Caco-2 (cell line): ENCODE data around the gene HBP1. TPM values are rescaled to one million over a fixed set of nuclear protein-coding genes. Genes with fewer than 3 reads are reported as not detected.

Experiments
- BruUV-seq: library from RNA; stranded (reverse); fragments of 400-500 nt; replicated peaks from 2 replicates; lab custom pipeline; 2021; lab: Mats Ljungman, UMichigan
- CTCF ChIA-PET: fragments of 300-600 bp; sonication (Branson Sonifier 250); formaldehyde crosslinking; loops from one replicate; lab custom pipeline; 2022; ENCODE audit warnings: antibody characterized with exemption; lab: Charles Lee
- POLR2A ChIA-PET: fragments of 300-600 bp; sonication (Branson Sonifier 250); formaldehyde crosslinking; loops from one replicate; lab custom pipeline; 2022; ENCODE audit warnings: antibody characterized with exemption; lab: Charles Lee
- DNase-seq, 2 experiments: peaks; one replicate each; pipeline versions ENCODE4 v3.0.0 to v3.0.0-alpha.2; 2020 to 2022
- H3K27me3 ChIP-seq: replicated peaks from 2 replicates; pipeline ENCODE4 v1.6.0; 2011; ENCODE audit warnings: low read length; ENCODE audit not compliant: control insufficient read depth, insufficient read depth
- H3K36me3 ChIP-seq: 2 replicates; pipeline ENCODE4 v1.5.1; 2011; ENCODE audit warnings: low read length; ENCODE audit not compliant: control insufficient read depth, insufficient read depth
- H3K4me1 ChIP-seq: fragments of 250-450 bp; sonication (Bioruptor Pico); 2 replicates; pipeline ENCODE4 v1.5.1; 2020; ENCODE audit warnings: mild to moderate bottlenecking
- H3K4me3 ChIP-seq: 2 replicates; pipeline ENCODE4 v1.5.1; 2011; ENCODE audit warnings: low read depth, mild to moderate bottlenecking, control low read depth, low read length
- H3K9me3 ChIP-seq: fragments of 250-450 bp; sonication (Bioruptor Pico); 2 replicates; pipeline ENCODE4 v1.5.1; 2020; ENCODE audit warnings: mild to moderate bottlenecking, moderate library complexity
- H3K27ac Mint-ChIP-seq: one replicate; pipeline ENCODE4 v1.8.0; 2022; ENCODE audit warnings: mixed read lengths; ENCODE audit not compliant: unreplicated experiment
- H3K27me3 Mint-ChIP-seq: one replicate; pipeline ENCODE4 v1.8.0; 2022; ENCODE audit warnings: mixed read lengths; ENCODE audit not compliant: insufficient read depth, unreplicated experiment
- H3K36me3 Mint-ChIP-seq: one replicate; pipeline ENCODE4 v1.8.0; 2022; ENCODE audit warnings: mild to moderate bottlenecking, mixed read lengths; ENCODE audit not compliant: insufficient read depth, unreplicated experiment
- H3K4me1 Mint-ChIP-seq: one replicate; pipeline ENCODE4 v1.8.0; 2022; ENCODE audit warnings: low read depth, mixed read lengths; ENCODE audit not compliant: unreplicated experiment
- H3K4me3 Mint-ChIP-seq: one replicate; pipeline ENCODE4 v1.8.0; 2022; ENCODE audit warnings: mild to moderate bottlenecking, moderate library complexity, mixed read lengths; ENCODE audit not compliant: unreplicated experiment
- H3K9me3 Mint-ChIP-seq: one replicate; pipeline ENCODE4 v1.8.0; 2022; ENCODE audit warnings: mixed read lengths; ENCODE audit not compliant: unreplicated experiment
- intact Hi-C: fragments of 100-400 bp; cut with micrococcal nuclease; formaldehyde crosslinking; loops from one replicate; pipeline ENCODE4 v1.10.0; 2022; ENCODE audit not compliant: unreplicated experiment
- total RNA-seq: library from RNA; stranded (reverse); gene quantifications from 2 replicates; pipeline ENCODE4 v1.2.3, GENCODE V29; 2022
- TF ChIP-seq, protein P1 (sequence below), 2 experiments: fragments of 200-600 bp in 1 of 2; IDR thresholded peaks; 1 replicate in 1 of 2; 2 replicates in 1 of 2; pipeline versions ENCODE4 v1.5.1 to v1.8.0; 2011 to 2022; ENCODE audit warnings: antibody characterized with exemption in 1 of 2, control low read depth in 1 of 2, inconsistent platforms in 1 of 2, low read depth in 1 of 2, low read length in 1 of 2, mild to moderate bottlenecking in 1 of 2, moderate library complexity in 1 of 2; ENCODE audit not compliant: insufficient read depth in 1 of 2, severe bottlenecking in 1 of 2, unreplicated experiment in 1 of 2

The HBP1 gene
- total RNA-seq, 1 experiment from 2014 or later = 24.2 TPM

DNA sequence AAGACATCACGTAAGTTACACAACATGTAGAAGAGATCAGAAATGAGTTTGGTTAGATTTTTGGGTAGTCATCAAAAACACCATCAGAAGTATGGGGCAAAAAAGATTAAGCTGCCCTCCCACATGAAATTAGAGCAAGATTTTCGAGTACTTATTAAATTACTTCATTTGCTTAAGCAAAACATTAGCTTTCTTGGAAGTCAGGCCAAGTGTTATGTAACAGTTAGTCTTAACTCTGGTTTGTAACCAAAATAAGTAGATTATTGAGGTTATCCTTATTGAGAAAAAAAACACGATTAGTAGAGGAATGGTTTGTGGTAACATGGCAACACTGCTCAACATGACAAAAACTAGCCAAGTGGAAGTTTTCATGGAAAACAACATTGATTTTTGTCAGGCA is 37.9 kb downstream of the HBP1 start:
- Histone ChIP-seq H3K27me3 (no peaks in the 10 kb centered on the region), H3K36me3 (no peaks in the 10 kb centered on the region; the same call in 1 of the 2 replicates), H3K9me3 (no peaks in the 10 kb centered on the region), H3K4me3 (no peak overlapping the region), H3K4me1 (no peaks in the 10 kb centered on the region)
- no peak for DNase-seq
- Mint-ChIP-seq H3K36me3 (peaks cover 31% of the 10 kb centered on the region), H3K27ac (no peak overlapping the region), H3K4me1 (no peaks in the 10 kb centered on the region), H3K4me3 (no peak overlapping the region), H3K27me3 (no peaks in the 10 kb centered on the region), H3K9me3 (no peaks in the 10 kb centered on the region)
- CTCF ChIA-PET = no interaction called here
- TF ChIP-seq, protein P1, sequence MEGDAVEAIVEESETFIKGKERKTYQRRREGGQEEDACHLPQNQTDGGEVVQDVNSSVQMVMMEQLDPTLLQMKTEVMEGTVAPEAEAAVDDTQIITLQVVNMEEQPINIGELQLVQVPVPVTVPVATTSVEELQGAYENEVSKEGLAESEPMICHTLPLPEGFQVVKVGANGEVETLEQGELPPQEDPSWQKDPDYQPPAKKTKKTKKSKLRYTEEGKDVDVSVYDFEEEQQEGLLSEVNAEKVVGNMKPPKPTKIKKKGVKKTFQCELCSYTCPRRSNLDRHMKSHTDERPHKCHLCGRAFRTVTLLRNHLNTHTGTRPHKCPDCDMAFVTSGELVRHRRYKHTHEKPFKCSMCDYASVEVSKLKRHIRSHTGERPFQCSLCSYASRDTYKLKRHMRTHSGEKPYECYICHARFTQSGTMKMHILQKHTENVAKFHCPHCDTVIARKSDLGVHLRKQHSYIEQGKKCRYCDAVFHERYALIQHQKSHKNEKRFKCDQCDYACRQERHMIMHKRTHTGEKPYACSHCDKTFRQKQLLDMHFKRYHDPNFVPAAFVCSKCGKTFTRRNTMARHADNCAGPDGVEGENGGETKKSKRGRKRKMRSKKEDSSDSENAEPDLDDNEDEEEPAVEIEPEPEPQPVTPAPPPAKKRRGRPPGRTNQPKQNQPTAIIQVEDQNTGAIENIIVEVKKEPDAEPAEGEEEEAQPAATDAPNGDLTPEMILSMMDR (IDR thresholded peaks at IDR 0.05; ENCODE audit: insufficient read depth in 1 of 2, low read depth in 1 of 2, low read length in 1 of 2, severe bottlenecking in 1 of 2, unreplicated experiment in 1 of 2) = no peak
- BruUV-seq = no TSS peak
- intact Hi-C loops = no loop called here
- POLR2A ChIA-PET = no interaction called here

GRCh38 chr7:107207459-107207858 is 38.7 kb downstream of the HBP1 start:
- BruUV-seq = no TSS peak
- no peaks in the 10 kb centered on the region for H3K9me3 Mint-ChIP-seq
- DNase-seq = no peak
- H3K4me1 Mint-ChIP-seq = no peaks in the 10 kb centered on the region
- Histone ChIP-seq H3K4me3 (no peak overlapping the region), H3K36me3 (no peaks in the 10 kb centered on the region; the same call in 1 of the 2 replicates), H3K27me3 (no peaks in the 10 kb centered on the region), H3K9me3 (no peaks in the 10 kb centered on the region), H3K4me1 (no peaks in the 10 kb centered on the region)
- ChIA-PET POLR2A (no interaction called here), CTCF (no interaction called here)
- H3K4me3 Mint-ChIP-seq = no peak overlapping the region
- no peaks in the 10 kb centered on the region for H3K27me3 Mint-ChIP-seq
- H3K27ac Mint-ChIP-seq = no peak overlapping the region
- TF ChIP-seq, protein P1 (IDR thresholded peaks at IDR 0.05; ENCODE audit: insufficient read depth in 1 of 2, low read depth in 1 of 2, low read length in 1 of 2, severe bottlenecking in 1 of 2, unreplicated experiment in 1 of 2) = no peak
- H3K36me3 Mint-ChIP-seq = peaks cover 26% of the 10 kb centered on the region
- intact Hi-C loops = no loop called here

DNA sequence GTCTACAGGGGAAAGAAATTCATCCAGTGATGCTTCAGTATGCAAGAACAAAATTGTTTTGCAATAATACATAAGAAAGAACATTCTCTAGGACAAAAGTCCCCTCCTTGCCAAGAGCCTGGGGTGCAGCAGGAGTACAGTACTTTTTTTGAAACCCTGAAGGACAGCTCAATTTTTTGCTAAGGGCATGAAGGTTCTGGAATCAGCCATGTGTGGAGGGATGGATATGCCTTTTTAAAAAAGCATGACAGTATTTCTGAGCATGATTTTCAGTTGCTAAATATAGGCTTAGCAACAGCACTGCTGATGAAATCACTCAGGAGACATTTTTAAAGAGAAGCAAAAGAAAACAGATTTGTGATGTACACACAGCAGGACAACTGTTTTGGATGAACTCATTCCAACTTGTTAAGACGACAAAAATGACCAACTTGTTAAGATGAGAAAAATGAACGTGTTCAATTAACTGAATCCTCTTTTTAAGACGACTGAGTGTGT is 39.3 kb downstream of the HBP1 start:
- no peak for DNase-seq
- no peak overlapping the region for H3K4me3 Mint-ChIP-seq
- peaks cover 21% of the 10 kb centered on the region for H3K36me3 Mint-ChIP-seq
- no peaks in the 10 kb centered on the region for H3K9me3 ChIP-seq
- no peaks in the 10 kb centered on the region; the same call in 1 of the 2 replicates for H3K36me3 ChIP-seq
- no TSS peak for BruUV-seq
- CTCF ChIA-PET = no interaction called here
- intact Hi-C loops = no loop called here
- POLR2A ChIA-PET = no interaction called here
- no peaks in the 10 kb centered on the region for H3K4me1 ChIP-seq
- no peak overlapping the region for H3K27ac Mint-ChIP-seq
- H3K4me3 ChIP-seq = no peak overlapping the region
- TF ChIP-seq, protein P1 (IDR thresholded peaks at IDR 0.05; ENCODE audit: insufficient read depth in 1 of 2, low read depth in 1 of 2, low read length in 1 of 2, severe bottlenecking in 1 of 2, unreplicated experiment in 1 of 2) = no peak
- no peaks in the 10 kb centered on the region for H3K27me3 Mint-ChIP-seq
- no peaks in the 10 kb centered on the region for H3K9me3 Mint-ChIP-seq
- H3K27me3 ChIP-seq = no peaks in the 10 kb centered on the region
- H3K4me1 Mint-ChIP-seq = no peaks in the 10 kb centered on the region
